ENCODE data around the gene SLC20A1. TPM values are rescaled to one million over a fixed set of nuclear protein-coding genes. Genes with fewer than 3 reads are reported as not detected.

SLC20A1 gene
- total RNA-seq, 4 donors from 2014 or later: 11.5 to 30.6 (median 24.4) TPM

GRCh38 chr2:112658839-112659667 is 13.3 kb downstream of the SLC20A1 start:
- Histone ChIP-seq H3K4me3 (no peak overlapping the region), H3K27me3 (no peaks in the 10 kb centered on the region), H3K36me3 (no peaks in the 10 kb centered on the region), H3K4me1 (no peaks in the 10 kb centered on the region), H3K9me3 (no peaks in the 10 kb centered on the region), H3K27ac (no peak overlapping the region)
- no peak for DNase-seq
- intact Hi-C loops (cut with DNase I; ENCODE audit: low total_unique reads): no loop called here
- TF ChIP-seq, protein P1, sequence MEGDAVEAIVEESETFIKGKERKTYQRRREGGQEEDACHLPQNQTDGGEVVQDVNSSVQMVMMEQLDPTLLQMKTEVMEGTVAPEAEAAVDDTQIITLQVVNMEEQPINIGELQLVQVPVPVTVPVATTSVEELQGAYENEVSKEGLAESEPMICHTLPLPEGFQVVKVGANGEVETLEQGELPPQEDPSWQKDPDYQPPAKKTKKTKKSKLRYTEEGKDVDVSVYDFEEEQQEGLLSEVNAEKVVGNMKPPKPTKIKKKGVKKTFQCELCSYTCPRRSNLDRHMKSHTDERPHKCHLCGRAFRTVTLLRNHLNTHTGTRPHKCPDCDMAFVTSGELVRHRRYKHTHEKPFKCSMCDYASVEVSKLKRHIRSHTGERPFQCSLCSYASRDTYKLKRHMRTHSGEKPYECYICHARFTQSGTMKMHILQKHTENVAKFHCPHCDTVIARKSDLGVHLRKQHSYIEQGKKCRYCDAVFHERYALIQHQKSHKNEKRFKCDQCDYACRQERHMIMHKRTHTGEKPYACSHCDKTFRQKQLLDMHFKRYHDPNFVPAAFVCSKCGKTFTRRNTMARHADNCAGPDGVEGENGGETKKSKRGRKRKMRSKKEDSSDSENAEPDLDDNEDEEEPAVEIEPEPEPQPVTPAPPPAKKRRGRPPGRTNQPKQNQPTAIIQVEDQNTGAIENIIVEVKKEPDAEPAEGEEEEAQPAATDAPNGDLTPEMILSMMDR (IDR thresholded peaks at IDR 0.05): no peak
- TF ChIP-seq POLR2A (IDR thresholded peaks at IDR 0.05): no peak

DNA sequence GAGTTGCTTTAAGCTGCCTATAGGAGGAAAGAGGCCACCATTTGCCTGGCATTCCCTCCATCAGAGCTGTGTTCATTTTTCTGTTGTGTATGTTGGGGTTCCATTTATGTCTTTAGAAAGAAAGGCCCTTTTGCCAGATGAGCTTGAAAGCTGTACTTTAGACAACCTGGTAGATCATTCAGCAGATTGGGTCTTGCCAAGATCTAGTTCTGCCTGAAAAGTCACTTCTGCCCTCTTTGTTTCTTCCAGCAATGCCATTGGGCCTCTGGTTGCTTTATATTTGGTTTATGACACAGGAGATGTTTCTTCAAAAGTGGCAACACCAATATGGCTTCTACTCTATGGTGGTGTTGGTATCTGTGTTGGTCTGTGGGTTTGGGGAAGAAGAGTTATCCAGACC is 14.4 kb downstream of the SLC20A1 start:
- no peak overlapping the region for H3K4me3 ChIP-seq
- intact Hi-C loops (cut with DNase I; ENCODE audit: low total_unique reads): no loop called here
- no peaks in the 10 kb centered on the region for H3K27me3 ChIP-seq
- TF ChIP-seq, protein P1 (IDR thresholded peaks at IDR 0.05): no peak
- TF ChIP-seq POLR2A (IDR thresholded peaks at IDR 0.05): no peak
- H3K36me3 ChIP-seq: no peaks in the 10 kb centered on the region
- H3K9me3 ChIP-seq: no peaks in the 10 kb centered on the region
- no peak overlapping the region for H3K27ac ChIP-seq
- no peak for DNase-seq
- H3K4me1 ChIP-seq: no peaks in the 10 kb centered on the region

DNA sequence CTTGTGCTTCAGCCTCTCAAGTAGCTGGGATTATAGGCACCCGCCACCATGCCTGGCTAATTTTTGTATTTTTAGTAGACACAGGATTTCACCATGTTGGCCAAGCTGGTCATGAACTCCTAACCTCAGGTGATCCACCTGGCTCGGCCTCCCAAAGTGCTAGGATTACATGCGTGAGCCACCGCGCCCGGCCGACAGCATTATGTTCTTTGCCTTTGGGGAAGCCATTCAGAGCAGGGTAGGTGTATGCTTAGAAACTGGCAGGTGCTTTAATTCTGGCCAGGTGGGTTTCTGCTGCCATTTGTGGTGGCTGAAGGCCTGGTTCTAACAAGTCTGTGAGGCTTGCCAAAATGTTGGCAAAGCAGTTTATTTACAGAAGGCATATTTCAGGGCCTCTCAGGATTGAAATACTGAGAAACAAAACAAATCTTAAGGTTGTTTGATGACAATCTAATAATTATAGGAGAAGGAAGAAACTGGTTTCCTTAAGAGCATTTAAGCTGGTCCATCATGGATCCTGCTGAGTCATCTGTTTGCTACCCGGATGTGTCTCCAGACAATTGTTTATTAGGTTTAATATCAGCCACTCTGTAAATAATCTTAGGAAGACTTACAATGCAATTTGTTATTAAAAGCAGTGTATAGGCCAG is 16.0 kb downstream of the SLC20A1 start:
- H3K4me3 ChIP-seq: no peak overlapping the region
- H3K4me1 ChIP-seq: no peaks in the 10 kb centered on the region
- no peaks in the 10 kb centered on the region for H3K36me3 ChIP-seq
- H3K9me3 ChIP-seq: no peaks in the 10 kb centered on the region
- intact Hi-C loops (cut with DNase I; ENCODE audit: low total_unique reads): no loop called here
- DNase-seq: no peak
- no peak overlapping the region for H3K27ac ChIP-seq
- H3K27me3 ChIP-seq: no peaks in the 10 kb centered on the region
- TF ChIP-seq, protein P1 (IDR thresholded peaks at IDR 0.05): no peak
- no peak for TF ChIP-seq POLR2A (IDR thresholded peaks at IDR 0.05)

DNA sequence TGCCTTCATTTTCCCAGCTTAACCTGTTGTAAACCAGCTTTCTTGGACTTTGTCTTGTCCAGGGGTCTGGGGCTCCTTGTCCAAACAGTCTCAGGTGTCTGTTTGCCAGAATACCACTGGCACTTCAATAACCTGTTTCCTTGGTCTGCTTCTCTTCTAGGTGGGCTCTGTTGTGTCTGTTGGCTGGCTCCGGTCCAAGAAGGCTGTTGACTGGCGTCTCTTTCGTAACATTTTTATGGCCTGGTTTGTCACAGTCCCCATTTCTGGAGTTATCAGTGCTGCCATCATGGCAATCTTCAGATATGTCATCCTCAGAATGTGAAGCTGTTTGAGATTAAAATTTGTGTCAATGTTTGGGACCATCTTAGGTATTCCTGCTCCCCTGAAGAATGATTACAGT is 17.0 kb downstream of the SLC20A1 start:
- Histone ChIP-seq H3K9me3 (no peaks in the 10 kb centered on the region), H3K36me3 (no peaks in the 10 kb centered on the region), H3K4me1 (no peaks in the 10 kb centered on the region), H3K27me3 (no peaks in the 10 kb centered on the region), H3K4me3 (no peak overlapping the region), H3K27ac (no peak overlapping the region)
- DNase-seq: no peak
- intact Hi-C loops (cut with DNase I; ENCODE audit: low total_unique reads): no loop called here
- TF ChIP-seq, protein P1 (IDR thresholded peaks at IDR 0.05): no peak
- TF ChIP-seq POLR2A (IDR thresholded peaks at IDR 0.05): no peak

DNA sequence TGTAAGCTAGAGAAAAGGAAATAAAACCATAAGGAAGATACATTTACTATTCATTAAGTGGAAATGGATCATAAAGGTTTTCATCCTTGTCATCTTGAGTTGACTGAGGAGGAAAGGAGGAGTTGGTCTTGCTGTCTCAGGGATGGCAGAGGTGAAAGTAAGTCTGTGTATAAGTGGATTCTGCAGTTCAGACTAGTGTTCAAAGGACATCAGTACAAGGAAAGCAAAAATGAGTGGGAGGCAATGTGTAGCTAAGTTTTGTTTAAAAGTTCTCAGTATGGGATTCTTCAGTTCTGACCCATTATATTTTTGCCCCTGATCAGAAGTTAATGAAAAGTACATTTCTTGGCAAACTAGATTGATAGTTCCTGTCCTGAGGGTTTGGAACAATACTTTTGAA is 18.9 kb downstream of the SLC20A1 start:
- H3K36me3 ChIP-seq: no peaks in the 10 kb centered on the region
- no peaks in the 10 kb centered on the region for H3K4me1 ChIP-seq
- no peak overlapping the region for H3K27ac ChIP-seq
- no peaks in the 10 kb centered on the region for H3K9me3 ChIP-seq
- H3K4me3 ChIP-seq: no peak overlapping the region
- TF ChIP-seq POLR2A (IDR thresholded peaks at IDR 0.05): no peak
- H3K27me3 ChIP-seq: no peaks in the 10 kb centered on the region
- intact Hi-C loops (cut with DNase I; ENCODE audit: low total_unique reads): no loop called here
- DNase-seq: no peak

All from uterus (tissue), 4 donors.